Measurements from ENCODE around the gene CNIH2.

The CNIH2 gene

GRCh38 chr11:66231561-66231960, 46.4 kb upstream of the CNIH2 start:
- Histone ChIP-seq H3K4me3 (ENCODE audit: low read depth, low read length) (no peak overlapping the region), H3K4me1 (ENCODE audit: control insufficient read depth, insufficient read depth, low read length) (no peaks in the 10 kb centered on the region), H3K27ac (ENCODE audit: extremely low read depth, low read depth, low read length) (no peak overlapping the region), H3K9me3 (ENCODE audit: control insufficient read depth, insufficient read depth, low read depth, low read length) (no peaks in the 10 kb centered on the region), H3K36me3 (ENCODE audit: control insufficient read depth in 2 of 2, insufficient read depth in 1 of 2, low read length in 2 of 2) (peaks cover 0 to 69% of the 10 kb centered on the region in 2 experiments; a peak in 2 of 3 replicates)
- TF ChIP-seq ZNF558 (tag by site-specific recombination; IDR thresholded peaks at IDR 0.05) (no peak), ZSCAN18 (tag by site-specific recombination; IDR thresholded peaks at IDR 0.05) (no peak), ZNF645 (tag by site-specific recombination; IDR thresholded peaks at IDR 0.05) (no peak), ZNF202 (tag by site-specific recombination; IDR thresholded peaks at IDR 0.05; ENCODE audit: borderline replicate concordance) (no peak), ZNF704 (tag by site-specific recombination; IDR thresholded peaks at IDR 0.05) (no peak), ZNF394 (tag by site-specific recombination; IDR thresholded peaks at IDR 0.05; ENCODE audit: borderline replicate concordance) (no peak), ZBTB11 (tag by site-specific recombination; conservative IDR thresholded peaks at IDR 0.05; ENCODE audit: low read depth) (no peak), ZNF654 (tag by site-specific recombination; IDR thresholded peaks at IDR 0.05; ENCODE audit: low read depth) (no peak), ZNF426 (tag by site-specific recombination; IDR thresholded peaks at IDR 0.05) (no peak), ZNF776 (tag by site-specific recombination; IDR thresholded peaks at IDR 0.05; ENCODE audit: borderline replicate concordance) (no peak), ZNF18 (tag by site-specific recombination; IDR thresholded peaks at IDR 0.05) (no peak), EGR2 (tag by site-specific recombination; IDR thresholded peaks at IDR 0.05; ENCODE audit: low read depth) (no peak), ZNF350 (tag by site-specific recombination; IDR thresholded peaks at IDR 0.05) (no peak), ZNF280D (tag by site-specific recombination; IDR thresholded peaks at IDR 0.05) (no peak), FEZF1 (tag by site-specific recombination; IDR thresholded peaks at IDR 0.05) (no peak), ZNF707 (tag by site-specific recombination; IDR thresholded peaks at IDR 0.05) (no peak), AEBP2 (tag by site-specific recombination; IDR thresholded peaks at IDR 0.05; ENCODE audit: borderline replicate concordance) (no peak)
- ChIA-PET POLR2A (no interaction called here), CTCF (interaction anchor here (0.6 kb wide), 1 partner anchor 163 kb away, joined by 4 read pairs; no protein-coding TSS in a partner anchor)
